IPS DF 4.7 (cell line): ENCODE results near the gene WDR70.
"Not testable (repeated sequence)": the region's sequence is repeated elsewhere in the genome, so short reads cannot be mapped to it uniquely, and the experiment has no call there.

Experiments
- DNase-seq: peaks from one replicate; pipeline ENCODE4 v3.0.0-alpha.2; 2013; ENCODE audit warnings: low spot score; ENCODE audit errors: extremely low read depth

WDR70 gene

DNA sequence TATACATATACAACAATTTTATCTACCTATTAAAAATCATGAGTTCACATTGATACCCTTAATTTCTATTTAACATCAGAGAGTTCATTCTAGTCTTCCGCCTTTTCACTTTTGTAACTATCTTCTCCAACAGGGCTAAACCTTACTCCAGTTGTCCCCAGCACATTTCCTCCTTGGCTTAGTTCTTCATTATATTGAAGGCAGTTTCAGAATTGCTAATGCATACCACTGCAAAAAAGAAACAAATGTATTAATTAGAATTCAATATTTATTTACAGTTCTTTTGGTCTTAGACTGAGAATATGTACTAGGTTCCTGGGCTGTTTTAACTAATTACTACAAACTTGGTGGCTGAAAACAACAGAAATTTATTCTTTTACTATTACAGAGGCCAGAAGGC lies 132.5 kb downstream of the WDR70 start:
- DNase-seq = no peak

DNA sequence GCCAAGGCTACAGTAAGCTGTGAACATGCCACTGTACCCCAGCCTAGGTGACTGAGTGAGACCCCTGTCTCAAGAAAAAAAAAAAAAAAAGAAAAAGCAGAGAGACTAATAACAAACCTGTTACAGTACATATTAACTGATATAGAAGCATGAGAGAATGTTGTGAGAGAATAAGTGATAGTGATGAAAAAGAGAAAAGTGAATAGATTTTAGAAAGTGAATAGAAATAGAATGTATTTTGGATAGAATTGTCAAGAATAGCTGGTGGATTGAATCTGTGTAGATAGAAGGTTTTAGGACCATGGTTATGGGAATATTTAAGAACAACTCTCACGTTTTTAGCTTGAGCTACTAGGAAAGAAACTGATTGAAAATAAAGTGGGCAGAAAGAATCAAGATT lies 135.8 kb downstream of the WDR70 start:
- no peak for DNase-seq

DNA sequence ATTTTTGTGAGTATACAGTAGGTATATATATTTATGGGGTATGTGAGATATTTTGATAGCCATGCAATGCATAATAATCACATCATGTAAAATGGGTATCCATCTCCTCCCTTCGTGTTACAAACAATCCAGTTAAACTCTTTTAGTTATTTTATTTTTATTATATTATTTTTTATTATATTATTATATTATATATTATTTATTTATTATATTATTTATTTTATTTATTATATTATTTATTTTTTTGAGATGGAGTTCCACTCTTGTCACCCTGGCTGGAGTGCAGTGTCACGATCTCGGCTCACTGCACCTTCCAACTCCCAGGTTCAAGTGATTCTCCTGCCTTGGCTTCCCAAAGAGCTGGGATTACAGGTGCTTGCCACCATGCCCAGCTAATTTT lies 138.6 kb downstream of the WDR70 start:
- DNase-seq = no peak

DNA sequence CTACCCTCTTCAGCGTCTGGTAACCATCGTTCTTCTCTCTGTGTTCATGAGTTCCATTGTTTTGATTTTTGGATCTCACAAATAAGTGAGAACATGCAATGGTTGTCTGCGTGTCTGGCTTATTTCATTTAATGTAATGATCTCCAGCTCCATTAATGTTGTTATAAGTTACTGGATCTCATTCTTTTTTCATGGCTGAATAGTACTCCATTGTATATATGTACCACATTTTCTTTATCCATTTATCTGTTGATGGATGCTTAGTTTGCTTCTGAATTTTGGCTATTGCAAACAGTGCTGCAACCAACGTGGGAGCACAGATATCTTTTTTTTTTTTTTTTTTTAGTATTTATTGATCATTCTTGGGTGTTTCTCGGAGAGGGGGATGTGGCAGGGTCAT lies 139.2 kb downstream of the WDR70 start:
- DNase-seq = not testable (repeated sequence)

DNA sequence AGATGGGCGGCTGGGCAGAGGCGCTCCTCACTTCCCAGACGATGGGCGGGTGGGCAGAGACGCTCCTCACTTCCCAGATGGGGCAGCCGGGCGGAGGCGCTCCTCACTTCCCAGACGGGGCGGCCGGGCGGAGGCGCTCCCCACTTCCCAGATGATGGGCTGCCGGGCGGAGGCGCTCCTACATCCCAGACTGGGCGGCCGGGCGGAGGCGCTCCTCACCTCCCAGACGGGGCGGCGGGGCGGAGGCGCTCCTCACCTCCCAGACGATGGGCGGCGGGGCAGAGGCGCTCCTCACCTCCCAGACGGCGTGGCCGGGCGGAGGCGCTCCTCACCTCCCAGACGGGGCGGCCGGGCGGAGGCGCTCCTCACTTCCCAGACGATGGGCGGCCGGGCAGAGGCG lies 140.2 kb downstream of the WDR70 start:
- no peak for DNase-seq

DNA sequence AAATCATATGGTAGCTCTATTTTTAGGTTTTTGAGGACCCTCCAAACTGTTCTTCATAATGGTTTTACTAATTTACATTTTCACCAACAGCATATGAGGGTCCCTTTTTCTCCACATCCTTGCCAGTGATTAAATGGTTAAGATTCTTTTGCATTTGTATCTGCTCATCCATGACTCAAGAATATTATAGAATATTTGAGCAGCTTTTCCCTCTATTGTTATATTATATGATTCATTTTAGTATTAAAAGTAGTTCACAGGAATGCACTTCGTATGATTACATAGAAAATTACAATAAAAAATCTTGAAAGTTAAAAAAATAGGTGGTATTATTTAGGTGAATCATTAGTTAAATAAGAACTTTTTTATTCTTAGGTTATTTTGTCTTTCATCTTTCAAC lies 140.7 kb downstream of the WDR70 start:
- DNase-seq = no peak

DNA sequence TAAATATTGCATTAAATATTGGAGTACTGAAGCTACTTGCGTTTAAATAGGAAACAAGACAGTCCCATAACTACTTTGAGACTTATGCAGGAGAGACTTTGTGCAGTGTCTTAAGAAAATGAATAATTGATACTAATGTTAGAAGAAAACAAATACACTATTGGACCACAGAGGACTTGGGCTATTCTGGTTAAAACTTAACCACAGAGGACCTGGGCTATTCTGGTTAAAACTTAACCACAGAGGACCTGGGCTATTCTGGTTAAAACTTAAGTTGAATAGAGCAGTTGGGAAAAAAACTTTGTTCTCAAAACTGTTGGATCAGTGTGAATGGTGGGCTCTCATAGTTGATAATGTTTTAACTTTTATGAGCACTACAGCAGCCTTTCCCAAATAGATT lies 141.7 kb downstream of the WDR70 start:
- DNase-seq = no peak

DNA sequence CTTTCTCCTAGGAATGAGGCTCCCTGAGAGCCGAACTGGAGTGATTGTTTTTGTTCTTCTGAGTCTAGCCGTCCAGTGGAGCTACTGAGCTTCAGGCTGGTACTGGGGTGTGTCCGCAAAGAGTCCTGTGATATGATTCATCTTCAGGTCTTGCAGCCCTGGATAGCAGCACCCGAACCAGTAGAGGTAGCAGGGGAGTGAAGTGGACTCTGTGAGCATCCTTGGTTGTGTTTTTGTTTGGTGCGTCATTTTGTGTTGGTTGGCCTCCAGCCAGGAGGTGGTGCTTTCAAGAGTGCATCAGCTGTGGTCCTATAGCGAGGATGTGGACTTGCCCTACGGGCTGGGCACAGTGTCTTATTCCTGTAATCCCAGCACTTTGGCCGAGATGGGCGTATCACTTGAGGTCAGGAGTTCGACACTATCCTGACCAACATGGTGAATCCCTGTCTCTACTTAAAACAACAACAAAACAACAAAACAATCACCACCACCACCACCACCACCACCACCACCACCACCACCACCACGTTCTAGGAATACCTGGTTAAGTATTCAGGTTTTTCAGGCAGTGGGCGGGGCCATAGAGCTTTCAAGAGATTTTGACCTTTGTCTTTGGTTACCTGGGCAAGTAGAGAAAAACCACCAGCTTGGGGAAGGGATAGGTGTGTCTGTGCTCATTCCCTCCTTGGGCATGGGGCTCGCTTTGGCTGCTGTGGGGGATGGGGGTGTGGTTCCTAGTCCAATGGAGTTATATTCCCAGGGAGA lies 154.0 kb downstream of the WDR70 start:
- DNase-seq = no peak

DNA sequence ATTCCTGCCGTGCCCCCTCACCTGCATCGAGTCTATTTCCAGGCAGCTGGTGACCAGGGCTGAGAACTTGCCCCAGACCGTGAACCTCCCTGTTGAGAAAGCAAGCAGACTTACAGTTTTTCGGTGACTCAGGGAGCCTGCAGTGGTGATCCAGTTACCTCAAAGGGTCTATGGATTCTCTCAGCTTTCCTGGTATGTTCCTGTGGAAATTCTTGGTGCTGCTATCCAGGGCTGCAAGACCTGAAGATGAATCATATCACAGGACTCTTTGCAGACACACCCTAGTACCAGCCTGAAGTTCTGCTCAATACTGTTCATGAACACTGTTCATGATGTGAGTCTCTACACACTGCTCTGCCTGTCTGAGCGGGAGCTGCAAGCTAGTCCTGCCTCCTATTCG lies 154.7 kb downstream of the WDR70 start:
- no peak for DNase-seq

DNA sequence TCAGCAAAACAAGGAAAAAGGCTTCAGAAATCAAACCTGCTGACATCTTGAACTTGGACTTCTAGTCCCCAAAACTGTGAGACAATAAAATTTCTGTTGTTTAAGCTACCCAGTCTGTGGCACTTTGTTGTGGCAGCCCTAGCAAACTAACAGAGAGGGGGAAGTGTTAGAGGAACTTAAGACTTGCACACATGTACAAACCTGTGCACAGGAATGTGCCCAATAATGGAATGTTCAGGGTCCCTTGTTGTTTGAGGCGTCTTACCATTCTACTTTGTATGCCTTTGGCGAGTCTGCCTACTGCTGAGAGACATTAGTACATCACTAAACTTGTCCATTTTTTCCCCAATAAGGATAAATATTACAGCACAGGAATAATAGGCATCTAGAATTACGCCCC lies 160.3 kb downstream of the WDR70 start:
- no peak for DNase-seq

DNA sequence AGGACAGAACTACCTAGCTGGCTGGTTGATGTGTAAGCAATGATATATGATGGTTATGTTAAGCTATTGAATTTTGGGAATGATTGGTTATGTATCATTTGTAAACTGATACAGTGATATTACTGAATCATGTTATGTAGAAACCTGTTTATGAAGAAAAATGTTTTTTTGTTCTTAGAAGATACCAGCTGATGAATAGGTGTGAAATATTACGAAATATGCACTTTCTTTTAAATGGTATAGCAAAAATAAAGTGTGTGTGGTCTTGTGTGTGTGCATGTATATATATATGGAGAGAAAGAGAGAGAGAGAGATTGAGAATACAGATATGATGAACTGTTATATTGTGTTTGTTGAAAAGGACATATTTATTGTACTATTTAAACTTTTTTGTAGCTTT lies 164.1 kb downstream of the WDR70 start:
- DNase-seq = no peak

DNA sequence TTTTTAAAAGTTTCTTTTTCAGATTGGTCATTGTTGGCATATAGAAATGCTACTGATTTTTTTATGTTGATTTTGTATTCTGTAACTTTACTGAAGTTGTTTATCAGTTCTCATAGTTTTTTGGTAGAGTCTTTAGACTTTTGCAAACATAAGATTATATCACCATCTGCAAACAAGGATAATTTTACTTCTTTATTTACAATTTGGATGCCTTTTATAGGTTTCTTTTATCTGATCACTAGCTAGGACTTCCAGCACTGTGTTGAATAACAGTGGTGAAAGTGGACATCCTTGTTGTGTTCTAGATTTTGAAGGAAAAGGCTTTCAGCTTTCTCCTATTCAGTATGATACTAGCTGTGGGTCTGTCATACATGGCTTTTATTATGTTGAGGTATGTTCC lies 170.3 kb downstream of the WDR70 start:
- no peak for DNase-seq

DNA sequence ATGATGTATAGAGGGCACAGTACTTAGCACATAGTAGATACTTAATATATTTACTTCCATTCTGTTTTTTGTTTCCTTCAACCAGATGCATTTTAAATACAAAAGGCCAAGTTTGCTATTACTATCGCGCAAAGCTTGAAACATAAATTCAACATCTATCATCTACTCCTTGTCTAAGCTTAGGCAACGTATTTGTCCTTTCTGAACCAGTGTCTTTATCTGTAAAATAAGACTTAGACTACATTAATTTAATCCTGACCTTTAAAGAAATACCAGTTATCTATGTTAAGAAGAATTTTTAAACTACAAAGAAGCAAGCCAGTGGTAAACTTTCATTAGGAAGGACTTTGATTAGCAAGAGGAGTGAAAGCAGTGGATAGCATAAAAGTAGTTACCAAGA lies 173.0 kb downstream of the WDR70 start:
- DNase-seq = no peak

DNA sequence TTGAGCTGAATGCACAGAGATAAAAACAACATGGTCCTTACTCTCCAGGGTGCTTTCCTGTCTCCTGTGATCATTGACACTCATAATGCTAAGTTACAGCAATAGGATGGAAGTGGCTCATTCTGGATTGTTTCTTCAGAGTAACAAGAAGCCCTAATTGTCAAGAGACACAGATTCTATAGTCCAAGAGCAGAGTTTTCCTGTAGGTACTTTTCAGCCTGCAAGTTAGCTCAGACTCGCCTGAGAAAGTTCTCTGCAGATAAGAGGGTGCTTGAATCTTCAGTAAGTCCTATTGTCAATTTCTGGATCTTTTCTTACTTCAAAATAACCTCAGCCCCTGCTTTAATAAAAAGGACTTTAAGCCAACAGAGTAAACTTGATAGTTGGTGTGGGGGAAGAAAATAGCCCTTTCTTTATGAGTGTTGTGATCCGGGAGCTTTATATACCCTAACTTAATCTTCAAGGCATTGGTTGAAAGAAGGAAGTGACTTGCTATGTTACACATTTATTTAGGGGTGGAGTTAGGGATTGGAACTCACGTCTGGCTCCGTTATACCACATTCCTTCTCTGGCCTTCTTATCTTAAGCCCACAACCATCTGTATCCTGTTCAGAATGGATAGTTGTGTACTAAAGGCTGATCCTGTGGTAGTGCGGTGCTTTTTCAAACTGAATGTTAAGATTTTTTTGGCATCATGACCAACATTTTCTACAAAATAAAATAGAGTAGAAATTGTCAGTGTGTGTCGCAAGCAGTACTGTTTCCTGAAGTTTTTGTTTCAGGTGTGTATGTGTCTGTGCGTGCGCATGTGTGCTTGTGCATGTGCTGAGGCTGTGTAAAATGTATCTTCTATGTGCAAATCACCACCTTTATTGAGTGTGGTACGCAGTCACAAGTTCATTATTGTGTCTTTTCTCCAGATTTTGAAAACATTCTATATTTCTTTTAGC lies 173.9 kb downstream of the WDR70 start:
- no peak for DNase-seq

DNA sequence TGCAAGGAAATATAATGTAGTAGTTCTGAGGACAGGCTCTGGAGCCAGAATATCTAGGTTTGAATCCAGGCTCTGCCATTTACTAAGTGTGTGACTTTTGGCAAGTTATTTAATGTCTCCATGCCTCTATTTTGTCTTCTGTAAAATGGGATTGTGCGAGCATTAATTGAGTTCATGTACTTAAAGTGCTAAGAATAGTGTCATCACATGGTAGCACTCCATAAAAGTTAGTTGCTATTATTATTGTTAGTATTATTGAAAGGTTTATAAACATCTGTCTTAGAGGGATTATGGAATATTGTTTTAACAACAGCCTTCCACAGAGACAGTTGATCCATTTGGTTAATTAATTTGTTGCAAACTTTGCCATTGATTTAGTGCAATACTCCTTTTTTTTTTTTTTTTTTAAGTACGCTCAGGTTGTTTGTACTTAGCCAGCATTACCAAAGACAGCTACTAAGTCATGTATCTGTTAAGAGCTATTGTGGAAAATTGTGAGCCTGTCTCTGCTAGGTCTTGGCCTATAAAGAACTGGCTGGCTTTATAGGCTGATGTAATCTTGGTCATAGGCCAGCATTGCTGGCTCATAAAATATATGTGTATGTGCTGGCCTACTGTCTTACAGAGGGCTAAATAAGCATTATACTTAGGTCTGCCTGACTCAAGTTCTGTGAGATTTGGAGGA lies 174.7 kb downstream of the WDR70 start:
- no peak for DNase-seq

DNA sequence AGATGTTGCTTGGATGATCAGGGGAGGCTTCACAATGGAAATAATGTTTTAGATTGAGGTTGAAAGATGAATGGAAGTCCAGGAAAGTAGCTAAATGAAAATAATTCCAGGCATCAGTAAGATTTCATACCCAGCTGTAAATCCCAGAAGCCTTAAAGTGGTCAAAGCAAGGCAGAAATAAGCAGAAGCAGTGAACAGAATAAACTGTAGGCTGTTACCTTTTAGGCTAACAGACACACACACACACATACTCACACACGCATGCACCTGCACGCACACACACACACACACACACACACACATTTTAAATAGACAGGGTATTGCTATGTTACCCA lies 175.3 kb downstream of the WDR70 start:
- no peak for DNase-seq

DNA sequence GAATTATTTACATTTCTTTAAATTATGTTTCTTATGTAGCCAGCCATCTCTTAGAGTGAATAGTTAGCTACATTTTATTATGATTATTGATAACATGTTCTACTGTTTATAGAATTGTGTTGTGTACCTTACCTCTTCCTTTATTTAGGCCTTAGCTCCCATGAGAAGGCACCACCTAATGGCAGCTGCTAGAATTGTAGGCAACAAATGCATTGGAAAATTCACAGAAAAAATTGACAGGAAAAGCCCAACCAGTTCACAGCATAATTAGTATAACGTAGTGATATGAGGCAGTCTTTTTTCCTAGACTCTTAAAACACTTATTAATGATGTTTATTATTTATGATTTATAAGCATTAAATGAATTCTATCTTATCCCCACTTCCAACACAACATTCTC lies 175.8 kb downstream of the WDR70 start:
- no peak for DNase-seq

DNA sequence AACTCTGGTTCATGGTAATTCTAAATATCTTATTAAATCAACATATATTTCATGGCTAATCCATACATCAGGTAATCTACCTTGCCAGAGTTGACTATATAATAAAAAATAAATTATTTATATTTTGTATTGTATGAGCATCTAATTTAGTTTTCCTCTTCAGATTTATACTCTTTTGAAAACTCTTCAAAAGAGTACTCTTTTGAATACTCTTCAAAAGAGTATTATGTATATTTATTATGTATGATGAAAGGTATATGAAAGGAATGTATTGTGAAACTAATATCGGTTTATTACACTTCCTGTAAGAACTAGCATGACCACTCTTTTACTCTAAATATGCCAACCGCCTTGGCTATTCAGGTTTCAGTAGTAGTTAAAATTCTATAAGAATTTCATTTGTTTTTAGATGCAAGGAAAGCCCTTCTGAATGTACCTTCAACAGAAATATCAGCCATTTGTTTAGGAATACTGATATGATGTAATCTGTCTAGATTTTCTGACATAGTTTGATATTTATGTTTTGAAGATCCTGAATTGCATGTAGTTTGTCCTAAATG lies 178.7 kb downstream of the WDR70 start:
- DNase-seq = no peak

DNA sequence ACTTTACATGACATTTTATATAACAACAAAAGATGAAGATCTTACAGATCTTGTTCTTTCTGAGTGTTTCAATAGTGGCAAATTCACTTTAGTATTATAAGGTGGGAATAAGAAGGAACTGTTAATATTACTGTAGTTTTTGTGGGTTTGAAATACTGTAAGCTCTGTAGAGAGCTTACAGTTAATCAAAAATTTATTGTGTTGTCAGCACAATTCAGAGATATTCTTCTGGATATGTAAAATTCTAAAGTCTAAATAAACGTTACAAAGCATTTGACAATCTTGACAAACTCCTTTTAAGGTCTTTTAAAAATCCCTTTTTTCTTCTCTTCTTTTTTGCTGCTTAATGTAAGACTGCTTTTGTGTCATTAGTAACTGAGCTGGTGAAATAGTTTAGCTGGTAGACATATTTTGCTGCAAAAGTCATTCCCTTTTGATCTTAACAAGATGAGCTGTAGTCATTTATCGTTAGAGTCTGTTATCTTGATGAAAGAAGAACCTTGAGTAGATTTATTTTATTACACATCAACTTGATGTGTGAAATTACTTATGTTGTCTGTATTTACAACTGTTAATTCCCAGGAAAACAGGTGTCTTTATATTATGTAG lies 186.0 kb downstream of the WDR70 start:
- DNase-seq = no peak

DNA sequence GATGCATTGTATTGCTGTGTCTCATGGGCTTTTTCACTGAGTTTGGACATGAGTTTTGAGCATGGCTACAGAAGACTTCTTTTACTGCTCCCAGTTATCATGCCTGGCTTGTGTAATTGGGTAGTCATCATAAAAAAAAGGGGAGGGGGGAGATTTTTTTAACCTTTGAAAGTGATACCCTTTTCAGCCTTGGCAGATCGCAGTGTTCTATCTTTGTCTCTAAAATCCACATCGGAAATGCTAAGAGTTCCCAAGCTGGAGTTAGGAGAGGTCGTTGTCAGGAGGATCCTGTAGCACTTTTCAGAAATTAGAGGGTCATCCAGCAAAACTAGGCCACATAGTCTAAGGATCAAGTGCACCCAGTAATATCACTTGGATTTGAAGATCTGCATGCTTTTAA lies 188.4 kb downstream of the WDR70 start:
- DNase-seq = no peak

DNA sequence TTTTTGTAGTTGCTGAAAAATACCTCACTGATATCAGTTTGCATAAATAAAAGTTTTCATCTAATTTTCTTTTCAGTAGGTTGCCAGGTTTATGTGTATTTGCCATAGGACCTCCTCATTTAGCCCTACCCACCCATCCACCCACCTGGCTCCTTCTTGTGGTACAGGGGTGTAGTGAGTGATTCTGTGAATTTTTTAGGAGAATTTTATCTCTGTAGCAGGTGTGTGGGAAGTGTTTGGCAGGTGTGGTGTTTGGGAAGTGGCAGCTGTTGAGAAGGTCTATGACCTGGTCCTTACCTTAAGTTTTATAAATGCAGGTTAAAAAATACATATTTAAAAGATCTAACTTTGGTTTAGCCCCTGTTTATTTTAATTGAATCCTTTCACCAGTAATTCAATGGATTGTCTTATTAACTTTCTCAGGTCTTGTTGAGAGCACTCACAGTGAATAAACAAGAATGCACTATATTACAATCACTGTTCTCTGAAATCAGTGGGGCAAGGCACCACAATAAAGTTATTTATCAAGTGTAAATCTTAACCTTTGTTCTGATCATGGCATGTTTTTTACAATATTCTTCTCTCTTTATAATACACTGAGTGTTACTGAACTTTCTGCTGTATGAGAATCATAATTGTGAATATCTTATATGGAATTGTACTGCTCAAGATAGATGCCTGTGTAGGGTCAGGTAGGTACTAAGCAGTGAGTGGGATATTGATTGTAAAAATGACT lies 189.1 kb downstream of the WDR70 start:
- DNase-seq = no peak
